ENCODE data around the gene DCAF11. TPM values are rescaled to one million over a fixed set of nuclear protein-coding genes. Genes with fewer than 3 reads are reported as not detected.

DCAF11 gene
- total and polyA plus RNA-seq, 2 of the 8 experiments (the other 6 are each of a cell fraction or from before 2014, with no cell fraction given), result 60.4 to 63.6 TPM

- no peak overlapping the region for H2BK20ac ChIP-seq (ENCODE audit: low read length)
- peaks cover 0 to 9% (median 6%) of the 10 kb centered on the region in 4 experiments; a peak in 6 of 7 replicates for H3K4me1 ChIP-seq (replicated peaks in 1 of 4; ENCODE audit: control insufficient read depth in 3 of 4, insufficient read depth in 4 of 4, low read length in 3 of 4)
- H3K23me2 ChIP-seq (ENCODE audit: low read depth, low read length), result peaks cover 8% of the 10 kb centered on the region
- no peak overlapping the region for H2BK120ac ChIP-seq (replicated peaks; ENCODE audit: low read depth, low read length)
- peaks cover 7 to 11% of the 10 kb centered on the region in 2 experiments for H4K20me1 ChIP-seq (replicated peaks in 1 of 2; ENCODE audit: control insufficient read depth in 1 of 2, insufficient read depth in 2 of 2, low read length in 2 of 2)
- H4K8ac ChIP-seq (ENCODE audit: extremely low read depth, insufficient read depth, low read length), result no peak overlapping the region; the same call in 1 of the 2 replicates
- H3K27ac ChIP-seq (ENCODE audit: low read depth, low read length), result no peak overlapping the region
- POLR2A ChIA-PET (ENCODE audit: partially characterized antibody), result interaction anchor here (0.8 to 23.9 kb wide), 9 partner anchors 6 to 44 kb away, joined by 3 to 626 read pairs (median 5); partner anchors contain the start of genes CPNE6, DCAF11, EMC9 and NRL
- H4K91ac ChIP-seq (replicated peaks; ENCODE audit: insufficient read length, low read length), result no peak overlapping the region
- CTCF ChIA-PET (ENCODE audit: partially characterized antibody), result interaction anchor here (0.9 to 12.8 kb wide), 3 partner anchors 7 to 41 kb away, joined by 3 to 160 read pairs (median 3); no protein-coding TSS in a partner anchor
- WGBS, 2 experiments (ENCODE audit: extremely low coverage in 1 of 2, insufficient coverage in 1 of 2, insufficient read length in 1 of 2, insufficient replicate concordance in 2 of 2, low coverage in 1 of 2, low lambda C conversion rate in 2 of 2, missing lambda C conversion rate in 1 of 2), result 96% methylated on average over 16 of the region's 17 CpGs; no CpG with 5 or more reads in 1 of the 2 experiments
- H3K23ac ChIP-seq (ENCODE audit: insufficient read length), result no peak overlapping the region
- no peak overlapping the region for H3K9ac ChIP-seq (replicated peaks in 1 of 4; ENCODE audit: extremely low read depth in 1 of 4, low read depth in 3 of 4, low read length in 3 of 4)
- H4K5ac ChIP-seq (ENCODE audit: insufficient read length, low read depth, low read length), result no peak overlapping the region
- H2BK12ac ChIP-seq (ENCODE audit: low read depth, low read length), result no peak overlapping the region
- H3K4me3 ChIP-seq (ENCODE audit: extremely low read depth in 1 of 4, insufficient read depth in 2 of 4, low read depth in 3 of 4, low read length in 4 of 4), result no peak overlapping the region
- H3K18ac ChIP-seq (ENCODE audit: extremely low read depth, low read length), result no peak overlapping the region
- H3K27me3 ChIP-seq (replicated peaks in 1 of 4; ENCODE audit: control insufficient read depth in 3 of 4, extremely low read depth in 1 of 4, insufficient read depth in 3 of 4, low read length in 3 of 4), result no peaks in the 10 kb centered on the region
- no peak overlapping the region for H3K4ac ChIP-seq (replicated peaks; ENCODE audit: insufficient read length, low read depth, low read length)
- H3K14ac ChIP-seq (ENCODE audit: insufficient read length), result no peak overlapping the region
- no peak for TF ChIP-seq HDAC2 (IDR thresholded peaks at IDR 0.05; ENCODE audit: borderline replicate concordance in 1 of 2, low read depth in 2 of 2, low read length in 2 of 2)
- no peak overlapping the region for H3K56ac ChIP-seq (replicated peaks; ENCODE audit: insufficient read length, low read depth, low read length)
- no peak overlapping the region for H2BK15ac ChIP-seq (ENCODE audit: low read length)
- H3K4me2 ChIP-seq (ENCODE audit: insufficient read depth in 1 of 2, low read depth in 2 of 2, low read length in 2 of 2), result no peak overlapping the region
- H2AK5ac ChIP-seq (ENCODE audit: low read depth, low read length), result no peak overlapping the region
- DNase-seq (ENCODE audit: low read depth in 1 of 2, low spot score in 2 of 2) (no peak), FAIRE-seq (no peak)
- H2BK5ac ChIP-seq (ENCODE audit: low read depth, low read length), result no peak overlapping the region
- no peak overlapping the region for H2AFZ ChIP-seq (ENCODE audit: low read length)
- H3K9me3 ChIP-seq (ENCODE audit: insufficient read depth in 2 of 2, low read depth in 1 of 2, low read length in 1 of 2), result peaks cover 0 to 3% of the 10 kb centered on the region in 2 experiments; a peak in 3 of 4 replicates
- H3K79me2 ChIP-seq (ENCODE audit: control insufficient read depth in 1 of 2, insufficient read depth in 2 of 2, low read length in 2 of 2), result peaks cover 0 to 21% of the 10 kb centered on the region in 2 experiments; a peak in 2 of 4 replicates
- peaks cover 5% of the 10 kb centered on the region for H3K79me1 ChIP-seq (ENCODE audit: low read depth, low read length)
- H3K36me3 ChIP-seq (ENCODE audit: control insufficient read depth in 2 of 4, insufficient read depth in 4 of 4, low read length in 3 of 4), result peaks cover 9 to 70% (median 43%) of the 10 kb centered on the region in 4 experiments; a peak in 7 of 8 replicates
Measured at GRCh38 chr14:24098927-24099813, 15.4 kb upstream of the DCAF11 start.

Measured in H1 (cell line).